ENCODE measurements around the gene SLC30A3. TPM values are rescaled to one million over a fixed set of nuclear protein-coding genes. Genes with fewer than 3 reads are reported as not detected.

SLC30A3 gene
- total RNA-seq, 1 donor from 2014 or later: 0.16 TPM

DNA sequence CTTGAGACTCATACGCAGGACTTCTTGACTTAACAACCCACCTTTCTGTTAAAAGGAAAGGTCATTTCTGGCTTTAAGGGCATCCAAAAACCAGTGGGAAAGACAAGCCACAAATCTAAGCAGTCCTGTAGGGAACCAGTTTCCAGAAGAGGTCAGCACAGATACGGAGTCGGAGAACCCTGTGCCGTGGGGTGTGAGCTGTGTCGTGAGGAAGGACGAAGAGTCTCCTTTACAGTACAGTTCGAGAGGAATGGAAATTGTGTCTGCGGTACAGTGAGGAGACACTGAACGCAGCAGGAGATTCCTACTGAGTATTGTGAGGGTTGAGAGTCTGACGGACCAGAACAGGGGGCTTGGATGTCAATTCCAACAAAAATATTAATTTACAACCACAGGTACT lies 17.7 kb downstream of the SLC30A3 start:
- Mint-ChIP-seq H3K4me1 (ENCODE audit: low read depth, unreplicated experiment) (no peaks in the 10 kb centered on the region), H3K27ac (ENCODE audit: unreplicated experiment) (no peak overlapping the region), H3K9me3 (ENCODE audit: unreplicated experiment) (no peaks in the 10 kb centered on the region), H3K36me3 (ENCODE audit: low read depth, unreplicated experiment) (peaks cover 24% of the 10 kb centered on the region), H3K27me3 (ENCODE audit: low read depth, unreplicated experiment) (peaks cover 13% of the 10 kb centered on the region), H3K4me3 (ENCODE audit: unreplicated experiment) (no peak overlapping the region)
- H3K9me3 ChIP-seq (ENCODE audit: insufficient read depth, low read depth, low read length): no peaks in the 10 kb centered on the region
- no peak overlapping the region for H2AFZ ChIP-seq (ENCODE audit: low read depth, low read length)
- DNase-seq (ENCODE audit: low read depth): no peak
- H3K9ac ChIP-seq (ENCODE audit: low read length): no peak overlapping the region
- peaks cover 30% of the 10 kb centered on the region for H3K36me3 ChIP-seq (ENCODE audit: insufficient read depth, low read length)
- H3K4me2 ChIP-seq (ENCODE audit: low read length): no peak overlapping the region
- H3K27ac ChIP-seq (ENCODE audit: low read depth, low read length): no peak overlapping the region
- FAIRE-seq: no peak
- TF ChIP-seq EZH2 (IDR thresholded peaks at IDR 0.05; ENCODE audit: insufficient read depth, low read length): no peak
- TF ChIP-seq, protein P1, sequence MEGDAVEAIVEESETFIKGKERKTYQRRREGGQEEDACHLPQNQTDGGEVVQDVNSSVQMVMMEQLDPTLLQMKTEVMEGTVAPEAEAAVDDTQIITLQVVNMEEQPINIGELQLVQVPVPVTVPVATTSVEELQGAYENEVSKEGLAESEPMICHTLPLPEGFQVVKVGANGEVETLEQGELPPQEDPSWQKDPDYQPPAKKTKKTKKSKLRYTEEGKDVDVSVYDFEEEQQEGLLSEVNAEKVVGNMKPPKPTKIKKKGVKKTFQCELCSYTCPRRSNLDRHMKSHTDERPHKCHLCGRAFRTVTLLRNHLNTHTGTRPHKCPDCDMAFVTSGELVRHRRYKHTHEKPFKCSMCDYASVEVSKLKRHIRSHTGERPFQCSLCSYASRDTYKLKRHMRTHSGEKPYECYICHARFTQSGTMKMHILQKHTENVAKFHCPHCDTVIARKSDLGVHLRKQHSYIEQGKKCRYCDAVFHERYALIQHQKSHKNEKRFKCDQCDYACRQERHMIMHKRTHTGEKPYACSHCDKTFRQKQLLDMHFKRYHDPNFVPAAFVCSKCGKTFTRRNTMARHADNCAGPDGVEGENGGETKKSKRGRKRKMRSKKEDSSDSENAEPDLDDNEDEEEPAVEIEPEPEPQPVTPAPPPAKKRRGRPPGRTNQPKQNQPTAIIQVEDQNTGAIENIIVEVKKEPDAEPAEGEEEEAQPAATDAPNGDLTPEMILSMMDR (IDR thresholded peaks at IDR 0.05; ENCODE audit: insufficient read depth, low read depth, low read length): no peak
- H3K4me3 ChIP-seq (ENCODE audit: insufficient read depth, low read depth, low read length): no peak overlapping the region
- no peaks in the 10 kb centered on the region for H3K79me2 ChIP-seq (ENCODE audit: insufficient read depth, low read length)
- no peaks in the 10 kb centered on the region for H3K27me3 ChIP-seq (ENCODE audit: insufficient read depth, low read length)
- H3K4me1 ChIP-seq (ENCODE audit: insufficient read depth, low read length): peaks cover 4% of the 10 kb centered on the region
- peaks cover 10% of the 10 kb centered on the region for H4K20me1 ChIP-seq (ENCODE audit: insufficient read depth, low read length)

DNA sequence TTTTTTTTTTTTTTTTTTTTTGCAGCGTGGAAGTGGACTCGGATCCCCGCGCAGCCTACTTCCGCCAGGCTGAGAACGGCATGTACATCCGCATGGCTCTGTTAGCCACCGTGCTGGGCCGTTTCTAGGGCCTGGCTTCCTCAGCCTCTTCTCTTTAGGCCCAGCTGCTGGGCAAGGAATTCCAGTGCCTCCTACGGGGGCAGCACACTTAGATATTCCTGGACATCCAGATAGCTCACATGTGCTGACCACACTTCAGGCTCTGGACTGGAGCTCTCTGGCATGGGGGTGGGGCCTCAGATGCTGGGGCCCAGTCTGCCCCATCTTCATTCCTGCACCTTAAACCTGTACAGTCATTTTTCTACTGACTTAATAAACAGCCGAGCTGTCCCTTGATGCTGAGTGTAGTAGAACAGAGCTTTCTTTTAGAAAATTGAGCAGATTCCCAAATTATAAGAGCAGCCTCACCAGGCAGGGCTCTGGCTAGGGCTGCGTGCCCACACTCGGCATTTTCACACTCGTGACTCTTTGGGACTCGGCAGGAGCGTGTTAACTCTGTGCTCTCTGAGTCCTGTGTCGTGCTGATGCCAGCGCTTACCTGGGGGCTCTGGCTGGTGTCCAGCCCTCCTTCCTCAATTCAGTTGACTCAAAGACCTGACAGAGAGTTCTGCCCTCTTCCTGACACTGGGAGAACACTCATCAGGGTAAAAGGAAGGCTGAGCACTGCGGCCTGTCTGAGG lies 19.3 kb downstream of the SLC30A3 start:
- Histone ChIP-seq H4K20me1 (ENCODE audit: insufficient read depth, low read length) (peaks cover 10% of the 10 kb centered on the region), H3K27ac (ENCODE audit: low read depth, low read length) (no peak overlapping the region), H2AFZ (ENCODE audit: low read depth, low read length) (no peak overlapping the region), H3K4me2 (ENCODE audit: low read length) (no peak overlapping the region), H3K79me2 (ENCODE audit: insufficient read depth, low read length) (no peaks in the 10 kb centered on the region), H3K4me1 (ENCODE audit: insufficient read depth, low read length) (no peaks in the 10 kb centered on the region), H3K9ac (ENCODE audit: low read length) (no peak overlapping the region), H3K27me3 (ENCODE audit: insufficient read depth, low read length) (no peaks in the 10 kb centered on the region), H3K9me3 (ENCODE audit: insufficient read depth, low read depth, low read length) (no peaks in the 10 kb centered on the region), H3K4me3 (ENCODE audit: insufficient read depth, low read depth, low read length) (no peak overlapping the region), H3K36me3 (ENCODE audit: insufficient read depth, low read length) (peaks cover 36% of the 10 kb centered on the region)
- TF ChIP-seq EZH2 (IDR thresholded peaks at IDR 0.05; ENCODE audit: insufficient read depth, low read length): no peak
- TF ChIP-seq, protein P1 (IDR thresholded peaks at IDR 0.05; ENCODE audit: insufficient read depth, low read depth, low read length): no peak
- Mint-ChIP-seq H3K9me3 (ENCODE audit: unreplicated experiment) (no peaks in the 10 kb centered on the region), H3K27me3 (ENCODE audit: low read depth, unreplicated experiment) (peaks cover 9% of the 10 kb centered on the region), H3K36me3 (ENCODE audit: low read depth, unreplicated experiment) (peaks cover 27% of the 10 kb centered on the region), H3K27ac (ENCODE audit: unreplicated experiment) (no peak overlapping the region), H3K4me1 (ENCODE audit: low read depth, unreplicated experiment) (no peaks in the 10 kb centered on the region), H3K4me3 (ENCODE audit: unreplicated experiment) (no peak overlapping the region)
- FAIRE-seq (no peak), DNase-seq (ENCODE audit: low read depth) (no peak)

DNA sequence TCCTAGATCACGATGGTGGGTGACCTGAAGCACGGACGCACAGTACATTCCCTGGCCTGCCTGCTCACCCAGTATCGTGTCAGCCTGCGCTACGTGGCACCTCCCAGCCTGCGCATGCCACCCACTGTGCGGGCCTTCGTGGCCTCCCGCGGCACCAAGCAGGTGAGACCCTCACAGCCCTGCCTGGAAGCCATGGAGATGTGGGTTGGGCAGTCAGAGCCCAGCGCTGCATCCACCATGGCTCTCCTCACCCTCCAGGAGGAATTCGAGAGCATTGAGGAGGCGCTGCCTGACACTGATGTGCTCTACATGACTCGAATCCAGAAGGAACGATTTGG lies 20.3 kb downstream of the SLC30A3 start:
- no peaks in the 10 kb centered on the region for H3K9me3 Mint-ChIP-seq (ENCODE audit: unreplicated experiment)
- H3K4me1 Mint-ChIP-seq (ENCODE audit: low read depth, unreplicated experiment): no peaks in the 10 kb centered on the region
- H3K9ac ChIP-seq (ENCODE audit: low read length): no peak overlapping the region
- H3K27me3 ChIP-seq (ENCODE audit: insufficient read depth, low read length): no peaks in the 10 kb centered on the region
- H3K36me3 Mint-ChIP-seq (ENCODE audit: low read depth, unreplicated experiment): peaks cover 30% of the 10 kb centered on the region
- TF ChIP-seq, protein P1 (IDR thresholded peaks at IDR 0.05; ENCODE audit: insufficient read depth, low read depth, low read length): no peak
- TF ChIP-seq EZH2 (IDR thresholded peaks at IDR 0.05; ENCODE audit: insufficient read depth, low read length): no peak
- FAIRE-seq (no peak), DNase-seq (ENCODE audit: low read depth) (no peak)
- H3K4me3 ChIP-seq (ENCODE audit: insufficient read depth, low read depth, low read length): no peak overlapping the region
- peaks cover 2% of the 10 kb centered on the region for H3K27me3 Mint-ChIP-seq (ENCODE audit: low read depth, unreplicated experiment)
- no peak overlapping the region for H3K4me2 ChIP-seq (ENCODE audit: low read length)
- H3K27ac Mint-ChIP-seq (ENCODE audit: unreplicated experiment): no peak overlapping the region
- H3K4me3 Mint-ChIP-seq (ENCODE audit: unreplicated experiment): no peak overlapping the region
- no peak overlapping the region for H3K27ac ChIP-seq (ENCODE audit: low read depth, low read length)
- H2AFZ ChIP-seq (ENCODE audit: low read depth, low read length): no peak overlapping the region
- no peaks in the 10 kb centered on the region for H3K9me3 ChIP-seq (ENCODE audit: insufficient read depth, low read depth, low read length)
- peaks cover 44% of the 10 kb centered on the region for H3K36me3 ChIP-seq (ENCODE audit: insufficient read depth, low read length)
- H4K20me1 ChIP-seq (ENCODE audit: insufficient read depth, low read length): peaks cover 10% of the 10 kb centered on the region
- H3K79me2 ChIP-seq (ENCODE audit: insufficient read depth, low read length): no peaks in the 10 kb centered on the region
- H3K4me1 ChIP-seq (ENCODE audit: insufficient read depth, low read length): no peaks in the 10 kb centered on the region
